ENCODE measurements around the gene CISD3. TPM values are rescaled to one million over a fixed set of nuclear protein-coding genes. Genes with fewer than 3 reads are reported as not detected.
A peak's percentile ranks its signal among the peaks of the same experiment; 100 is the strongest.

CISD3 gene
- total RNA-seq, 2 experiments from 2014 or later, result 51.3 to 54.3 TPM

GRCh38 chr17:38733982-38734973, 4.1 kb downstream of the CISD3 start:
- ATAC-seq (no peak), DNase-seq (no peak)
- Mint-ChIP-seq H3K9me3 (ENCODE audit: low read depth) (no peaks in the 10 kb centered on the region), H3K36me3 (peaks cover 3% of the 10 kb centered on the region), H3K4me1 (peaks cover 43% of the 10 kb centered on the region), H3K4me3 (no peak overlapping the region), H3K27ac (peak overlapping the region; percentile 59), H3K27me3 (no peaks in the 10 kb centered on the region)
- CTCF ChIA-PET, result interaction anchor here (0.8 to 8.7 kb wide), 28 partner anchors 8 to 431 kb away, joined by 3 to 232 read pairs (median 8); partner anchors contain the start of genes EPOP, MLLT6 and PSMB3

- ATAC-seq (peak; percentile 18), DNase-seq (peak; percentile 77)
- Mint-ChIP-seq H3K9me3 (ENCODE audit: low read depth) (no peaks in the 10 kb centered on the region), H3K27ac (no peak overlapping the region), H3K4me3 (no peak overlapping the region), H3K4me1 (peaks cover 39% of the 10 kb centered on the region), H3K36me3 (peaks cover 3% of the 10 kb centered on the region), H3K27me3 (no peaks in the 10 kb centered on the region)
- CTCF ChIA-PET, result interaction anchor here (0.6 to 8.7 kb wide), 38 partner anchors 9 to 434 kb away, joined by 3 to 232 read pairs (median 4); partner anchors contain the start of genes EPOP, MLLT6 and PSMB3
Measured at GRCh38 chr17:38735161-38735997, 5.2 kb downstream of the CISD3 start.

- CTCF ChIA-PET, result interaction anchor here (0.7 to 8.7 kb wide), 6 partner anchors 14 to 242 kb away, joined by 3 to 232 read pairs (median 3); partner anchors contain the start of gene EPOP
- ATAC-seq, result no peak
- Mint-ChIP-seq H3K4me1 (peaks cover 23% of the 10 kb centered on the region), H3K4me3 (no peak overlapping the region), H3K27ac (no peak overlapping the region), H3K9me3 (ENCODE audit: low read depth) (no peaks in the 10 kb centered on the region), H3K36me3 (no peaks in the 10 kb centered on the region), H3K27me3 (peaks cover 3% of the 10 kb centered on the region)
- no peak for DNase-seq
Measured at GRCh38 chr17:38738007-38738662, 8.0 kb downstream of the CISD3 start.

- Mint-ChIP-seq H3K9me3 (ENCODE audit: low read depth) (no peaks in the 10 kb centered on the region), H3K27me3 (peaks cover 3% of the 10 kb centered on the region), H3K36me3 (no peaks in the 10 kb centered on the region), H3K27ac (no peak overlapping the region), H3K4me3 (no peak overlapping the region), H3K4me1 (peaks cover 23% of the 10 kb centered on the region)
- CTCF ChIA-PET, result interaction anchor here (1.0 to 8.7 kb wide), 3 partner anchors 62 to 211 kb away, joined by 3 to 232 read pairs (median 4); partner anchors contain the start of gene EPOP
- DNase-seq (no peak), ATAC-seq (no peak)
Measured at GRCh38 chr17:38738686-38739085, 8.5 kb downstream of the CISD3 start.

- H3K27me3 Mint-ChIP-seq, result peaks cover 7% of the 10 kb centered on the region
- no peak for ATAC-seq
- H3K9me3 Mint-ChIP-seq (ENCODE audit: low read depth), result no peaks in the 10 kb centered on the region
- no peaks in the 10 kb centered on the region for H3K36me3 Mint-ChIP-seq
- CTCF ChIA-PET, result interaction anchor here (1.0 kb wide), 1 partner anchor 211 kb away, joined by 3 read pairs; no protein-coding TSS in a partner anchor
- peaks cover 18% of the 10 kb centered on the region for H3K4me1 Mint-ChIP-seq
- no peak overlapping the region for H3K4me3 Mint-ChIP-seq
- no peak overlapping the region for H3K27ac Mint-ChIP-seq
- DNase-seq, result no peak
Measured at GRCh38 chr17:38739305-38739704, 9.2 kb downstream of the CISD3 start.

- H3K4me3 Mint-ChIP-seq, result no peak overlapping the region
- H3K9me3 Mint-ChIP-seq (ENCODE audit: low read depth), result no peaks in the 10 kb centered on the region
- peaks cover 15% of the 10 kb centered on the region for H3K4me1 Mint-ChIP-seq
- H3K27ac Mint-ChIP-seq, result no peak overlapping the region
- no peaks in the 10 kb centered on the region for H3K36me3 Mint-ChIP-seq
- no peak for ATAC-seq
- CTCF ChIA-PET, result no interaction called here
- peaks cover 14% of the 10 kb centered on the region for H3K27me3 Mint-ChIP-seq
- no peak for DNase-seq
Measured at GRCh38 chr17:38740044-38740443, 9.9 kb downstream of the CISD3 start.

GRCh38 chr17:38740806-38741205, 10.7 kb downstream of the CISD3 start:
- CTCF ChIA-PET, result interaction anchor here (2.0 kb wide), 1 partner anchor 64 kb away, joined by 8 read pairs; no protein-coding TSS in a partner anchor
- no peaks in the 10 kb centered on the region for H3K9me3 Mint-ChIP-seq (ENCODE audit: low read depth)

GRCh38 chr17:38741461-38741860, 11.3 kb downstream of the CISD3 start:
- ATAC-seq, result no peak
- Mint-ChIP-seq H3K4me3 (no peak overlapping the region), H3K9me3 (ENCODE audit: low read depth) (no peaks in the 10 kb centered on the region), H3K27ac (no peak overlapping the region), H3K4me1 (peaks cover 16% of the 10 kb centered on the region), H3K27me3 (peaks cover 27% of the 10 kb centered on the region), H3K36me3 (no peaks in the 10 kb centered on the region)
- CTCF ChIA-PET, result interaction anchor here (0.6 to 2.0 kb wide), 2 partner anchors 64 to 903 kb away, joined by 3 to 8 read pairs; no protein-coding TSS in a partner anchor
- DNase-seq, result no peak

More at GRCh38 chr17:38740806-38741205, 10.7 kb downstream of the CISD3 start:
- no peak overlapping the region for H3K27ac Mint-ChIP-seq
- ATAC-seq, result no peak
- H3K4me1 Mint-ChIP-seq, result peaks cover 12% of the 10 kb centered on the region
- H3K4me3 Mint-ChIP-seq, result no peak overlapping the region
- no peak for DNase-seq
- no peaks in the 10 kb centered on the region for H3K36me3 Mint-ChIP-seq
- peaks cover 20% of the 10 kb centered on the region for H3K27me3 Mint-ChIP-seq

- peaks cover 32% of the 10 kb centered on the region for H3K27me3 Mint-ChIP-seq
- peaks cover 21% of the 10 kb centered on the region for H3K4me1 Mint-ChIP-seq
- DNase-seq, result no peak
- no peaks in the 10 kb centered on the region for H3K36me3 Mint-ChIP-seq
- H3K9me3 Mint-ChIP-seq (ENCODE audit: low read depth), result no peaks in the 10 kb centered on the region
- CTCF ChIA-PET, result interaction anchor here (0.6 to 2.0 kb wide), 3 partner anchors 65 to 903 kb away, joined by 3 to 8 read pairs (median 3); no protein-coding TSS in a partner anchor
- no peak for ATAC-seq
- no peak overlapping the region for H3K4me3 Mint-ChIP-seq
- H3K27ac Mint-ChIP-seq, result no peak overlapping the region
Measured at GRCh38 chr17:38741921-38742410, 11.8 kb downstream of the CISD3 start.

GRCh38 chr17:38742411-38743308, 12.5 kb downstream of the CISD3 start:
- no peaks in the 10 kb centered on the region for H3K36me3 Mint-ChIP-seq
- ATAC-seq, result peak; percentile 68
- no peak overlapping the region for H3K4me3 Mint-ChIP-seq
- CTCF ChIA-PET, result interaction anchor here (1.0 to 5.1 kb wide), 3 partner anchors 8 to 70 kb away, joined by 3 to 28 read pairs (median 8); no protein-coding TSS in a partner anchor
- peak; percentile 59 for DNase-seq
- peaks cover 21% of the 10 kb centered on the region for H3K4me1 Mint-ChIP-seq
- H3K27ac Mint-ChIP-seq, result no peak overlapping the region
- H3K9me3 Mint-ChIP-seq (ENCODE audit: low read depth), result no peaks in the 10 kb centered on the region
- peaks cover 32% of the 10 kb centered on the region for H3K27me3 Mint-ChIP-seq

- DNase-seq (no peak), ATAC-seq (no peak)
- CTCF ChIA-PET, result interaction anchor here (1.2 to 5.1 kb wide), 2 partner anchors 9 to 15 kb away, joined by 3 to 28 read pairs; no protein-coding TSS in a partner anchor
- no peaks in the 10 kb centered on the region for H3K36me3 Mint-ChIP-seq
- no peaks in the 10 kb centered on the region for H3K9me3 Mint-ChIP-seq (ENCODE audit: low read depth)
- H3K27me3 Mint-ChIP-seq, result peaks cover 36% of the 10 kb centered on the region
- H3K4me3 Mint-ChIP-seq, result no peak overlapping the region
- peaks cover 25% of the 10 kb centered on the region for H3K4me1 Mint-ChIP-seq
- no peak overlapping the region for H3K27ac Mint-ChIP-seq
Measured at GRCh38 chr17:38743556-38744171, 13.5 kb downstream of the CISD3 start.
